GM13977 (cell line): ENCODE data around the gene DPEP3.
"Not testable (repeated sequence)": the region's sequence is repeated elsewhere in the genome, so short reads cannot be mapped to it uniquely, and the experiment has no call there.

Experiments
- DNase-seq: peaks from one replicate; pipeline ENCODE4 v3.0.0; 2012; ENCODE audit warnings: low spot score
- in situ Hi-C: fragments of 300-500 bp; cut with MboI; formaldehyde crosslinking; loops from one replicate; pipeline ENCODE4 v1.12.0; 2022; ENCODE audit warnings: low sequenced_read_pairs, low pct_unique_long_range_greater_than_20kb, mixed read lengths, inconsistent platforms; ENCODE audit not compliant: unreplicated experiment
- TF ChIP-seq, protein P1 (sequence below): IDR thresholded peaks from 2 replicates; pipeline ENCODE4 v1.5.1; 2012; ENCODE audit warnings: mild to moderate bottlenecking, control low read depth; ENCODE audit not compliant: insufficient read depth; ENCODE audit errors: extremely low read depth, missing control alignments

DPEP3 gene

GRCh38 chr16:68000450-68000849, 20.2 kb upstream of the DPEP3 start:
- no peak for DNase-seq
- TF ChIP-seq, protein P1, sequence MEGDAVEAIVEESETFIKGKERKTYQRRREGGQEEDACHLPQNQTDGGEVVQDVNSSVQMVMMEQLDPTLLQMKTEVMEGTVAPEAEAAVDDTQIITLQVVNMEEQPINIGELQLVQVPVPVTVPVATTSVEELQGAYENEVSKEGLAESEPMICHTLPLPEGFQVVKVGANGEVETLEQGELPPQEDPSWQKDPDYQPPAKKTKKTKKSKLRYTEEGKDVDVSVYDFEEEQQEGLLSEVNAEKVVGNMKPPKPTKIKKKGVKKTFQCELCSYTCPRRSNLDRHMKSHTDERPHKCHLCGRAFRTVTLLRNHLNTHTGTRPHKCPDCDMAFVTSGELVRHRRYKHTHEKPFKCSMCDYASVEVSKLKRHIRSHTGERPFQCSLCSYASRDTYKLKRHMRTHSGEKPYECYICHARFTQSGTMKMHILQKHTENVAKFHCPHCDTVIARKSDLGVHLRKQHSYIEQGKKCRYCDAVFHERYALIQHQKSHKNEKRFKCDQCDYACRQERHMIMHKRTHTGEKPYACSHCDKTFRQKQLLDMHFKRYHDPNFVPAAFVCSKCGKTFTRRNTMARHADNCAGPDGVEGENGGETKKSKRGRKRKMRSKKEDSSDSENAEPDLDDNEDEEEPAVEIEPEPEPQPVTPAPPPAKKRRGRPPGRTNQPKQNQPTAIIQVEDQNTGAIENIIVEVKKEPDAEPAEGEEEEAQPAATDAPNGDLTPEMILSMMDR = no peak
- in situ Hi-C loops = no loop called here

DNA sequence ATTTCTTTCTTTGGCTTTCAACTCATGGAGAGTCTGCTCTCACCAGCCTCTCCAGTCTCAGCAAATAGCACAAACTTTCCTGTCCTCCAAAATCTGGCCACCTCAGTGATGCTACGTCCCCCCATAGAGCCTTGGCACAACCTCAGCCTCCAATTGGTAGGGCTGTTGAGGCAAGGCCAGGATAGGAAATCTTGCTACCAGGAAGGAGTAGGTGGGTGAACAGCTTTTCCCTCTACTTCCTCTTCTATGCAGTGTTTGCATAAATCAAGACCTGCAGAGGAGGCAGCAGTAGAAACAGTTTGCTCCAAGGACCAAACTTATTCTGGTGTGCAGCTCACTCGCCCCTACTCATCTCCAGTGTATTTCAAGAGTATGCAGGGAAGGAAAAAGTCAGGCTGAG, 19.7 kb upstream of the DPEP3 start:
- in situ Hi-C loops = no loop called here

GRCh38 chr16:67998779-67999688, 18.7 kb upstream of the DPEP3 start, which contains the start of gene DPEP2:
DPEP2 (minus strand) TSS chr16:67999484; CDS start chr16:67993212, 6,272 bp downstream.
- in situ Hi-C loops, DNase-seq: not testable (repeated sequence)

More for the DNA sequence above, 19.7 kb upstream of the DPEP3 start:
- TF ChIP-seq, protein P1 = no peak
- DNase-seq = no peak

GRCh38 chr16:67998231-67998778, 18.0 kb upstream of the DPEP3 start:
- DNase-seq, in situ Hi-C loops: not testable (repeated sequence)

- DNase-seq = peak; percentile 4
- in situ Hi-C loops = no loop called here
- TF ChIP-seq, protein P1 = no peak
These were observed 16.4 kb upstream of the DPEP3 start for GRCh38 chr16:67996666-67997065.

DNA sequence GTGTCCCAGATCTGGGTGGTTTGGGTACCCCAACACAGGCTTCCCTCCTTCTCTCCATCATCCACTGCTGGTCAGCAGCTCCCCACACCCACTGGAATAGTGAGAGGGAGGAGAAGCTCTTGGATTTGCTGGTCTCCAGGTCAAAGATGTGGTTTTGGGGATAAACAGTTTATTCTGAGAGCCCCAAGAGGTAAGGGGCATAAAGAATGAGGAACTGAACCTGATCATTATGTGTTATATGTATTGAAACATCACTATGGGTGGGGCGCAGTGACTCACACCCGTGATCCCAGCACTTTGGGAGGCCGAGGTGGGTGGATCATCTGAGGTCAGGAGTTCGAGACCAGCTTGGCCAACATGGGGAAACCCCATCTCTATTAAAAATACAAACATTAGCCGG, 15.1 kb upstream of the DPEP3 start:
- in situ Hi-C loops = no loop called here
- DNase-seq = peak; percentile 52
- TF ChIP-seq, protein P1 = no peak

DNA sequence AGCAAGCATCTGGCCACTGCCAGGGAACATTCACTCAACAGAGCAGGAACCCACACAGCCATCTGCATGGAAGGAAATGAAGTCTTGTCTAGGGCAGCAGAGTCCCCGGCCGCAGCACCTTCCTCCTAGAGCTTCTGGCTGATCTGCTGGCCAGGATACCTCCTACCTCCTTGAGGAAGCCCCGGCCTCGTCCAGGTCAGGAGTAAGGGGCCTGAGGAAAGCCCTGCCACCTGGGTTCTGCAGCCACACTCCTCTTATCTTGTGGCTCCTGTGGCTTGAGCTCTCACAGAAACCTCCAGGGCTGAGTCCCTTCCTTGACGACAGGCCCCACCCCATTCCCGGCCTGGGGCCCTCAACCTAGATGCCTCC, 13.7 kb upstream of the DPEP3 start:
- in situ Hi-C loops, DNase-seq: not testable (repeated sequence)

DNA sequence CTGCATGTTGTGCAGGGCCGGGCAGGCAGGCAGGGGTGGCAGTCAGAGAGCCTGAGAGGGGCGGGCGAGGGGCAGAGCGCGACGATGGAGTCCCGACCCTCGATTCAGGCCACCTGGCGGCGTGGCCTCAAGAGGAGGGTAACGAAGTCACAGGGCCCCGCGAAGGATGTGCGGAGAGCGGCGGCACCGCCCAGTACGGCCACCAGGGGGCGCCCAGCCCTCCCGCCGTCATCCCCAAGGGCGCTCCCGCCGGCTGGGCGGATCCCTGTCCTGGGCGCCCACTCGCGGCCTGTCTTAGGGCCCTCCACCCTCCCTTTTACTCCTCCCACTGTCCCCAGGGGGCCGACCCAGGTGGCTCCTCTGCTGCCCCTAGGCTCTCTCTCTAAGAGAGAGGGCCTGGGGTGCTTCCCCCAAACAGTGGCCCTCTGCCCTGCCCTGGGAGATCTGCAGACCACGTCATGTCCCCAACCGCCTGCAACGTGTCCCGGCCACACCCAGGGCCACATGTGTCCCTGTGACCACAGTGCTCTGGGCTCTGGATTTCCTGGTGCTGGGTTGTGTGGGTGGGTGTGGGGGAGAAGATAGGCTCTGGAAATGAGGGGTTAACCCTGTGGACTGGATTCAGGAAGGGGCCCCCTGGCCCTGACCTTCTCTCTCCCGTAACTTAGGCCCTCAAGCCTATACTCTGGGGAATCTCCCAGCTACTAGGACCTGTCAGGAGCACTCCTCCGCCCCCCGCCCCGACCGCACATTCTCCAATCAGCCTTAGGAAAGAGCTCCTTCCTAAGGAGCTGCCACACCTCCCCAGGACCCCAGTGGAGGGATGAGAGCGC, 13.1 kb upstream of the DPEP3 start:
- peak; percentile 89 for DNase-seq
- TF ChIP-seq, protein P1 = peak; percentile 95
- in situ Hi-C loops = no loop called here
